ENCODE measurements around the gene FAF1.

Gene FAF1

GRCh38 chr1:50421768-50422674 lies 538.0 kb downstream of the FAF1 start:
- Histone ChIP-seq H3K4me3 (ENCODE audit: insufficient read depth, low read length, poor library complexity, severe bottlenecking) (no peak overlapping the region), H3K79me2 (ENCODE audit: insufficient read depth, low read length) (no peaks in the 10 kb centered on the region), H2AFZ (ENCODE audit: low read depth, low read length, severe bottlenecking) (no peak overlapping the region), H3K9me2 (replicated peaks; ENCODE audit: insufficient read depth, low read length) (no peaks in the 10 kb centered on the region), H3K27me3 (ENCODE audit: low read length) (no peaks in the 10 kb centered on the region), H4K20me1 (ENCODE audit: low read depth, low read length) (no peaks in the 10 kb centered on the region), H3K9ac (ENCODE audit: low read length) (no peak overlapping the region), H3K4me2 (ENCODE audit: low read depth, low read length, poor library complexity, severe bottlenecking) (no peak overlapping the region), H3K9me3 (ENCODE audit: insufficient read depth, low read length) (no peaks in the 10 kb centered on the region), H3K36me3 (ENCODE audit: low read length) (no peaks in the 10 kb centered on the region), H3F3A (ENCODE audit: insufficient read depth) (no peaks in the 10 kb centered on the region), H3K27ac (ENCODE audit: low read depth, low read length) (no peak overlapping the region)
- TF ChIP-seq EZH2phosphoT487 (conservative IDR thresholded peaks at IDR 0.05; ENCODE audit: low read length), result no peak
- TF ChIP-seq, protein P1, sequence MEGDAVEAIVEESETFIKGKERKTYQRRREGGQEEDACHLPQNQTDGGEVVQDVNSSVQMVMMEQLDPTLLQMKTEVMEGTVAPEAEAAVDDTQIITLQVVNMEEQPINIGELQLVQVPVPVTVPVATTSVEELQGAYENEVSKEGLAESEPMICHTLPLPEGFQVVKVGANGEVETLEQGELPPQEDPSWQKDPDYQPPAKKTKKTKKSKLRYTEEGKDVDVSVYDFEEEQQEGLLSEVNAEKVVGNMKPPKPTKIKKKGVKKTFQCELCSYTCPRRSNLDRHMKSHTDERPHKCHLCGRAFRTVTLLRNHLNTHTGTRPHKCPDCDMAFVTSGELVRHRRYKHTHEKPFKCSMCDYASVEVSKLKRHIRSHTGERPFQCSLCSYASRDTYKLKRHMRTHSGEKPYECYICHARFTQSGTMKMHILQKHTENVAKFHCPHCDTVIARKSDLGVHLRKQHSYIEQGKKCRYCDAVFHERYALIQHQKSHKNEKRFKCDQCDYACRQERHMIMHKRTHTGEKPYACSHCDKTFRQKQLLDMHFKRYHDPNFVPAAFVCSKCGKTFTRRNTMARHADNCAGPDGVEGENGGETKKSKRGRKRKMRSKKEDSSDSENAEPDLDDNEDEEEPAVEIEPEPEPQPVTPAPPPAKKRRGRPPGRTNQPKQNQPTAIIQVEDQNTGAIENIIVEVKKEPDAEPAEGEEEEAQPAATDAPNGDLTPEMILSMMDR (IDR thresholded peaks at IDR 0.05; ENCODE audit: insufficient read depth, low read length, poor library complexity, severe bottlenecking), result no peak

- H3F3A ChIP-seq (ENCODE audit: insufficient read depth), result no peaks in the 10 kb centered on the region
- H3K27ac ChIP-seq (ENCODE audit: low read depth, low read length), result no peak overlapping the region
- H3K36me3 ChIP-seq (ENCODE audit: low read length), result no peaks in the 10 kb centered on the region
- H3K9ac ChIP-seq (ENCODE audit: low read length), result no peak overlapping the region
- H4K20me1 ChIP-seq (ENCODE audit: low read depth, low read length), result no peaks in the 10 kb centered on the region
- H2AFZ ChIP-seq (ENCODE audit: low read depth, low read length, severe bottlenecking), result no peak overlapping the region
- no peak for TF ChIP-seq EZH2phosphoT487 (conservative IDR thresholded peaks at IDR 0.05; ENCODE audit: low read length)
- TF ChIP-seq, protein P1 (IDR thresholded peaks at IDR 0.05; ENCODE audit: insufficient read depth, low read length, poor library complexity, severe bottlenecking), result no peak
- no peaks in the 10 kb centered on the region for H3K9me3 ChIP-seq (ENCODE audit: insufficient read depth, low read length)
- H3K9me2 ChIP-seq (replicated peaks; ENCODE audit: insufficient read depth, low read length), result no peaks in the 10 kb centered on the region
- no peaks in the 10 kb centered on the region for H3K27me3 ChIP-seq (ENCODE audit: low read length)
- H3K4me3 ChIP-seq (ENCODE audit: insufficient read depth, low read length, poor library complexity, severe bottlenecking), result no peak overlapping the region
- H3K4me2 ChIP-seq (ENCODE audit: low read depth, low read length, poor library complexity, severe bottlenecking), result no peak overlapping the region
- no peaks in the 10 kb centered on the region for H3K79me2 ChIP-seq (ENCODE audit: insufficient read depth, low read length)
Measured at GRCh38 chr1:50421366-50421748, 538.7 kb downstream of the FAF1 start.

GRCh38 chr1:50420689-50421365 lies 539.2 kb downstream of the FAF1 start:
- TF ChIP-seq EZH2phosphoT487 (conservative IDR thresholded peaks at IDR 0.05; ENCODE audit: low read length), result no peak
- TF ChIP-seq, protein P1 (IDR thresholded peaks at IDR 0.05; ENCODE audit: insufficient read depth, low read length, poor library complexity, severe bottlenecking), result no peak
- Histone ChIP-seq H3K36me3 (ENCODE audit: low read length) (no peaks in the 10 kb centered on the region), H2AFZ (ENCODE audit: low read depth, low read length, severe bottlenecking) (no peak overlapping the region), H3K27ac (ENCODE audit: low read depth, low read length) (no peak overlapping the region), H3K4me2 (ENCODE audit: low read depth, low read length, poor library complexity, severe bottlenecking) (no peak overlapping the region), H3K9ac (ENCODE audit: low read length) (no peak overlapping the region), H4K20me1 (ENCODE audit: low read depth, low read length) (no peaks in the 10 kb centered on the region), H3K27me3 (ENCODE audit: low read length) (no peaks in the 10 kb centered on the region), H3K79me2 (ENCODE audit: insufficient read depth, low read length) (no peaks in the 10 kb centered on the region), H3K9me2 (replicated peaks; ENCODE audit: insufficient read depth, low read length) (no peaks in the 10 kb centered on the region), H3F3A (ENCODE audit: insufficient read depth) (no peaks in the 10 kb centered on the region), H3K9me3 (ENCODE audit: insufficient read depth, low read length) (no peaks in the 10 kb centered on the region), H3K4me3 (ENCODE audit: insufficient read depth, low read length, poor library complexity, severe bottlenecking) (no peak overlapping the region)
